Vagina (tissue), 2 donors: ENCODE measurements around the gene OPRL1. TPM values are rescaled to one million over a fixed set of nuclear protein-coding genes. Genes with fewer than 3 reads are reported as not detected.

Experiments used
- DNase-seq, 2 donors: peaks; one replicate each; pipeline ENCODE4 v3.0.0-alpha.2; 2017; ENCODE audit errors: extremely low spot score in 2 of 2
- H3K27ac ChIP-seq: fragments of 200-600 bp; sonication (generic); one replicate; pipeline ENCODE4 v1.5.1; 2019
- H3K27me3 ChIP-seq: fragments of 200-600 bp; sonication (generic); one replicate; pipeline ENCODE4 v1.5.1; 2019
- H3K36me3 ChIP-seq, 2 donors: fragments of 200-600 bp; sonication (generic); one replicate each; pipeline ENCODE4 v1.5.1; 2017 to 2019
- H3K4me1 ChIP-seq: fragments of 200-600 bp; sonication (generic); one replicate; pipeline ENCODE4 v1.5.1; 2019
- H3K4me3 ChIP-seq, 2 donors: fragments of 200-600 bp; sonication (generic); 1 replicate in 1 of 2; 2 replicates in 1 of 2; pipeline ENCODE4 v1.5.1; 2016 to 2019
- H3K9me3 ChIP-seq: fragments of 200-600 bp; sonication (generic); one replicate; pipeline ENCODE4 v1.5.1; 2019
- POLR2A ChIP-seq, 2 donors: fragments of 450-650 bp; IDR thresholded peaks; one replicate each; pipeline ENCODE4 v1.6.1; 2017; ENCODE audit warnings: antibody characterized with exemption in 2 of 2, mild to moderate bottlenecking in 2 of 2, moderate library complexity in 2 of 2
- POLR2AphosphoS5 ChIP-seq, 2 donors: sonication (generic); formaldehyde crosslinking; IDR thresholded peaks; one replicate each; pipeline ENCODE4 v1.9.0; 2017; ENCODE audit warnings: antibody characterized with exemption in 2 of 2, mild to moderate bottlenecking in 2 of 2, low read depth in 1 of 2; ENCODE audit not compliant: insufficient read depth in 1 of 2
- intact Hi-C: fragments of 100-400 bp; cut with DNase I; formaldehyde crosslinking; loops from one replicate; pipeline ENCODE4 v1.15.1; 2023
- total RNA-seq: library from RNA; depleted of rRNA; stranded (reverse); fragments of >200 nt; gene quantifications from one replicate; pipeline ENCODE4 v1.2.3, GENCODE V29; 2016
- TF ChIP-seq, protein P1 (sequence below), 3 experiments: fragments of 450-650 bp in 2 of 3; fragments of 200-600 bp in 1 of 3; sonication (generic) in 1 of 3; IDR thresholded peaks; one replicate each; pipeline ENCODE4 v1.5.1; 2017 to 2019; ENCODE audit warnings: antibody characterized with exemption in 3 of 3, mild to moderate bottlenecking in 2 of 3, moderate library complexity in 2 of 3

OPRL1 gene
- total RNA-seq, 1 donor from 2014 or later, result 1.5 TPM

DNA sequence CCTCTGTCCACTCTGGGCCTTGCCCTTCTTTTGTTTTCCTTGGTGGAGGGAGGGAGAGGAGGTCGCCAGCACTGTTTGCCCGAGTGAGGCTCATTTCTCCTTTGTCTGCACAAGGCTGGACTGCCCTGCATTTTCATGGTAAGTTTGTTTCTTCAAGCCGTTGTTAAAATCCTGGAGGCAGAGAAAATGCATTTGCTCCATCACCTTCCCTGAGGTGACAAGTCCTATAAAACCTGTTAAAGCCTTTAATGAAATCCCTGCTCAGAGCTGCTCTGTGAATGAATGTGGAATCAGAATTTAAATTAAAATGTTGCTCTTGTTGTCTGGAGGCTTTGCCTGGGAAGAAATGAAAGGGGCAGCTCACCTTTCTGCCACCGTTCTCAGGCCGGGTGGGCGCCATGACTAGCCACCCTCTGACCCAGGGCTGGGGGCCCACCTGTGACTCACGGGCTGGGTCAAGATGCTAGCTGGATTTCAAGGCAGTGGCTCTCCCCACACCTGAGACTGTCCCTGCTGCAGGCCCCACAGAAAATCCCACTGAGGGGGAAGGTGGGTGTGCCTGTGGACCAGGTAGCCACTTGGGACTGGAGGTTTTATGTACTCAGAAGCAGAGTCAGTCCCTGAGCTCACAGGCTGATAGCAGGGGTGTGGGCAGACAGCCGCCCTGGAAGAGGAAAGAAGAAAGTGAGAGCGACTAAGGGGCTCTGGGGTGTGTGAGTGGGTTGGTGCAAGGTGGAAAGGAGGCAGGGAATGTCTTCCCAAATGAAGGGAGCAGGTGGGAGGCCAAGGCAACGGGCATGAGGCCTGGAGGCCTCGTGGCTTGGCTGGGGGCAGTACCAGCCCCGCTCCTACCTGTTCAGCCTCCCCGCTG lies 60.4 kb downstream of the OPRL1 start:
- intact Hi-C loops, result no loop called here
- Histone ChIP-seq H3K4me3 (no peak overlapping the region), H3K9me3 (peaks cover 6% of the 10 kb centered on the region), H3K36me3 (no peaks in the 10 kb centered on the region), H3K27me3 (no peaks in the 10 kb centered on the region), H3K4me1 (no peaks in the 10 kb centered on the region), H3K27ac (no peak overlapping the region)
- no peak for DNase-seq
- TF ChIP-seq POLR2A (IDR thresholded peaks at IDR 0.05), result no peak
- no peak for TF ChIP-seq POLR2AphosphoS5 (IDR thresholded peaks at IDR 0.05; ENCODE audit: insufficient read depth in 1 of 2, low read depth in 1 of 2)
- TF ChIP-seq, protein P1, sequence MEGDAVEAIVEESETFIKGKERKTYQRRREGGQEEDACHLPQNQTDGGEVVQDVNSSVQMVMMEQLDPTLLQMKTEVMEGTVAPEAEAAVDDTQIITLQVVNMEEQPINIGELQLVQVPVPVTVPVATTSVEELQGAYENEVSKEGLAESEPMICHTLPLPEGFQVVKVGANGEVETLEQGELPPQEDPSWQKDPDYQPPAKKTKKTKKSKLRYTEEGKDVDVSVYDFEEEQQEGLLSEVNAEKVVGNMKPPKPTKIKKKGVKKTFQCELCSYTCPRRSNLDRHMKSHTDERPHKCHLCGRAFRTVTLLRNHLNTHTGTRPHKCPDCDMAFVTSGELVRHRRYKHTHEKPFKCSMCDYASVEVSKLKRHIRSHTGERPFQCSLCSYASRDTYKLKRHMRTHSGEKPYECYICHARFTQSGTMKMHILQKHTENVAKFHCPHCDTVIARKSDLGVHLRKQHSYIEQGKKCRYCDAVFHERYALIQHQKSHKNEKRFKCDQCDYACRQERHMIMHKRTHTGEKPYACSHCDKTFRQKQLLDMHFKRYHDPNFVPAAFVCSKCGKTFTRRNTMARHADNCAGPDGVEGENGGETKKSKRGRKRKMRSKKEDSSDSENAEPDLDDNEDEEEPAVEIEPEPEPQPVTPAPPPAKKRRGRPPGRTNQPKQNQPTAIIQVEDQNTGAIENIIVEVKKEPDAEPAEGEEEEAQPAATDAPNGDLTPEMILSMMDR (IDR thresholded peaks at IDR 0.05), result no peak

DNA sequence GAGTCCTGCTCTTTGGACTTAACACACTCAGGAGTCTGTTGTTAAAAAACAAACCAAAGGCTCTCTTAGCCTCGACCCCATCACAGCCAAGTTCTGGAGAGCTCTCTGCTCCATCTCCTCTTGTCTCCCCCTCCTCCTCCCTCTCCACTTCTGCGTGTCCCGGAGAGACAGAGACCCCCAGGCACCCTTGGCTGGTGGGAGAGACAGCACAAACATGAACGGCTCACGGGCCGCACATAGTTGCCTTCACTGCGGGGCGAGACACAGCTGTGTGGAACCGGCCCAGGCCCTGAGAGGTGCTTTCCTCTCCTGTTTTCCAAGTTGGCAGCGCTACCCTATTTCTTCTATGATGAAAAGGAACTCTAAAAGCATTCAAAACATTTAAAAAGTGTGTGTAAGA lies 61.1 kb downstream of the OPRL1 start:
- Histone ChIP-seq H3K36me3 (no peaks in the 10 kb centered on the region), H3K4me1 (no peaks in the 10 kb centered on the region), H3K9me3 (peaks cover 6% of the 10 kb centered on the region), H3K27me3 (no peaks in the 10 kb centered on the region), H3K27ac (no peak overlapping the region), H3K4me3 (no peak overlapping the region)
- TF ChIP-seq, protein P1 (IDR thresholded peaks at IDR 0.05), result no peak
- TF ChIP-seq POLR2A (IDR thresholded peaks at IDR 0.05) (no peak), POLR2AphosphoS5 (IDR thresholded peaks at IDR 0.05; ENCODE audit: insufficient read depth in 1 of 2, low read depth in 1 of 2) (no peak)
- intact Hi-C loops, result no loop called here
- no peak for DNase-seq

DNA sequence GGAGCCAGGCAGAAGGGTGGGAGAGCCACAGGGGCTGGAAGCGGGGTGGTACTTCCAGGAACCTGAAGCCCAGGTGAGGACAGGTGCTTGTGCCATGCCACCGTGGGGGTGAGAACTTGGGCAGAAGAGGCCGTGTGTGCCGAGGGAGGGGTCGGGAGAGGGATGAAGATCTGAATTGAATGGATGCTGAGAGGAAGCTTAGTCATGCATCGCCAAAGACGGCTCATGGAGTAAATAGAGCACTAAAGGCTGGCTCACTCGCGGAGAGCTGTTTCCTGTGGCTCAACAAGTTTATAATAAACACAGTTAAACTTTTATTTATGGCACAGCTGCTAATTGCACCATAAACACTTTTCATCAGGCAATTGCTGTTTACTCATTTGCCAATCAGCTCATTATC lies 62.7 kb downstream of the OPRL1 start:
- H3K27me3 ChIP-seq, result no peaks in the 10 kb centered on the region
- no peak overlapping the region for H3K27ac ChIP-seq
- intact Hi-C loops, result no loop called here
- no peaks in the 10 kb centered on the region for H3K4me1 ChIP-seq
- H3K9me3 ChIP-seq, result peaks cover 6% of the 10 kb centered on the region
- DNase-seq, result no peak
- H3K4me3 ChIP-seq, result no peak overlapping the region
- TF ChIP-seq POLR2AphosphoS5 (IDR thresholded peaks at IDR 0.05; ENCODE audit: insufficient read depth in 1 of 2, low read depth in 1 of 2) (no peak), POLR2A (IDR thresholded peaks at IDR 0.05) (no peak)
- TF ChIP-seq, protein P1 (IDR thresholded peaks at IDR 0.05), result no peak
- no peaks in the 10 kb centered on the region for H3K36me3 ChIP-seq

DNA sequence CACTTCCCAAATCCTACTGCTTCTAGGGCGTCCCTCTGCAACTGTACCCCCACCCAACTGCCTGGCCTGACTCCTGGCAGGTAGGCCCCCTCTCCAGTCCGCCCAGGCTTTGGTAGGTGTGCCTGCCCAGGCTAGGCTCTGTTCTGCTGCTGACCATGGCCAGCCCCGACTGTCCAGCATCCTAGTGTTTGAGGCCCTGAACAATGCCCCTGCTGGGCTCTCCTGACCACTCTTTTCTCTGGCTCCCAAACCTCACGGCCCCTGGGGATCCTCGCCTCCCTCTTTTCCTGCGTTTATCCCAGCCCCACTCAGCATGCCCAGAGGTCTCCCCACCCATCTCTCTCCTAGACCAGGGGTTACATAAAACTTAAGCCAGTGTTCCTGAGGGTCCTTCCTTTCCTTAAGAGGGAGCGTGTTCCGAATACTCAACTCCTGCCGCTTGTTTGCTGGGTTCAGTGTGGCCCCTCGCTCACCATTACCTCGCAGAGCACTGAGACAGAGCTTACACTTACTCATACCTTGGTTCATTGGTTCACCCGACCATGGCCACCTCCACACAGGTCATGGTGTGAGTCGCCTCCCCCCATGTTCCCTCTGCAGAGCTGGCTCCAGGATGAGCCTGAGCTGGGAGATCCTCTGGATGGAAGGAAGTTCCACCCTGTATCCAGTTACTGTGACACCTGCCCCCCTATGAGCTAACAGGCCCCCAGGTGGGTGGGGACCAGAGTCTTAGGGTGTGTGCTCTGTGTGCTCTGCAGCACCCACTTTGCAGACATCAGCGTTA lies 63.3 kb downstream of the OPRL1 start:
- no peaks in the 10 kb centered on the region for H3K4me1 ChIP-seq
- no peaks in the 10 kb centered on the region for H3K27me3 ChIP-seq
- TF ChIP-seq, protein P1 (IDR thresholded peaks at IDR 0.05), result no peak
- no peak for TF ChIP-seq POLR2A (IDR thresholded peaks at IDR 0.05)
- no peak for TF ChIP-seq POLR2AphosphoS5 (IDR thresholded peaks at IDR 0.05; ENCODE audit: insufficient read depth in 1 of 2, low read depth in 1 of 2)
- no peak overlapping the region for H3K27ac ChIP-seq
- no peak overlapping the region for H3K4me3 ChIP-seq
- no peaks in the 10 kb centered on the region for H3K36me3 ChIP-seq
- intact Hi-C loops, result no loop called here
- peaks cover 6% of the 10 kb centered on the region for H3K9me3 ChIP-seq
- DNase-seq, result no peak
